BLaER1 (cell line): Measurements from ENCODE around the gene MLH3.
"Not testable (repeated sequence)": the region's sequence is repeated elsewhere in the genome, so short reads cannot be mapped to it uniquely, and the experiment has no call there.

Experiments used
- H3K27ac ChIP-seq: shearing (Covaris generic); formaldehyde crosslinking; 2 replicates; pipeline ENCODE4 v1.8.1; 2022
- H3K27me3 ChIP-seq: shearing (Covaris generic); formaldehyde crosslinking; 2 replicates; pipeline ENCODE4 v1.8.1; 2022
- H3K36me3 ChIP-seq: shearing (Covaris generic); formaldehyde crosslinking; 2 replicates; pipeline ENCODE4 v1.8.1; 2022
- H3K4me1 ChIP-seq: shearing (Covaris generic); formaldehyde crosslinking; 2 replicates; pipeline ENCODE4 v1.8.1; 2022
- H3K4me2 ChIP-seq: shearing (Covaris generic); formaldehyde crosslinking; 2 replicates; pipeline ENCODE4 v1.8.1; 2022
- H3K4me3 ChIP-seq: shearing (Covaris generic); formaldehyde crosslinking; 2 replicates; pipeline ENCODE4 v1.8.1; 2022
- H3K9ac ChIP-seq: shearing (Covaris generic); formaldehyde crosslinking; 2 replicates; pipeline ENCODE4 v1.8.1; 2022
- H3K9me3 ChIP-seq: shearing (Covaris generic); formaldehyde crosslinking; 2 replicates; pipeline ENCODE4 v1.8.1; 2022
- H4K20me1 ChIP-seq: shearing (Covaris generic); formaldehyde crosslinking; 2 replicates; pipeline ENCODE4 v1.8.1; 2022
- Cebpa-rat ChIP-seq: shearing (Covaris generic); IDR thresholded peaks from 2 replicates; pipeline ENCODE4 v1.8.1; 2022

MLH3 gene

DNA sequence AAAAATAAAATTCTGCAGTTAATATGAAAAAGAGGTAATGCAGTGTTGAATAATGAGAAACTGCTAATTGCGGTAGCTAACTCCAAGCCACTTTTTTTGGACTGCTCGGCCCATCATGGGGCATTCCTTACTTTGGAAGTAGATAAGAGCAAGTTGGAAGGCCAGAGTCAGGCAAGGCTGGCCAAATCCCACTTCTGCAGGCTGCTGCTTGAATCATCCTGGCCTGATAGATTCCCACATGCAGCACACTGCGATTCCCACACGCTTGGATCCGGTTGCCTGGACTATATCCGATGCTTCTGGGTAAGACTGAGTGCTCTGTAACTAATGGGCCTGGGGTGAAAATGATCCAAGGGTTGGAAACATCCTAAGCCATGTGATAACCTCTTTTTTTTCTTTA, 38.0 kb downstream of the MLH3 start:
- Histone ChIP-seq H3K36me3 (peaks cover 93% of the 10 kb centered on the region), H3K4me3 (no peak overlapping the region), H3K9me3 (no peaks in the 10 kb centered on the region), H3K9ac (no peak overlapping the region), H4K20me1 (peaks cover 11% of the 10 kb centered on the region; the same call in 1 of the 2 replicates), H3K27me3 (no peaks in the 10 kb centered on the region), H3K4me1 (no peaks in the 10 kb centered on the region), H3K27ac (no peak overlapping the region), H3K4me2 (no peak overlapping the region)
- TF ChIP-seq Cebpa-rat, result no peak

DNA sequence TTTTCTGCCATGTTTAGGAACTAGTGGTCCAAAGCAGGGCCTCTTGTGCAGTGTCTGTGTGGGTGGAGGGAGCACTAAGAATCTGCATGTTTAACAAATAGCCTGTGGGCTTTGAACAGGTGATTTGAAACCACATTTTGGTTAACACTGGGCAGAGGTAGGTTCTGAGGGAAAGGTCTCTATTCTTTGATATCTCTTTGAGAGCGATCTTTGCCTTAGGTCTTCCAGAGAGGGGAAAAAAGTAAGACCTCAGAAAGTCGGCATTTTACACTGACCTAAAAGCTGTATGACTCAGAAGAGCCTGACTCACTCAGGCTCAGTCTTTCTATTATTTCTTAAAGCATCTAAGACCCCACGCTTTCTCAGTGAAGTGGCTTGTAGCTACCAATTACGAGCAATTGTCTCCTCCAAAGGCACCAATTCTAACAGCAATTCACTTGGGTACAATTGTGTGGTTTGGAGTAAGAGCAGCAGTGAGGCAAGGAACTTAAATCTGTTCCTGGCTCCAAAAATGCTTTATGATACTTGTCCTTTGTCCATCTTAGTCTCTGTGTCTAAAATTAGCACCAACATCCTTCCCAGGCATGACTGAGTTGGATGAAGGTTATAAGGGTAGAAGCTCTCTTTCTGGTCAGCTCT, 39.8 kb downstream of the MLH3 start:
- no peak overlapping the region for H3K4me2 ChIP-seq
- peaks cover 94% of the 10 kb centered on the region for H3K36me3 ChIP-seq
- H3K27me3 ChIP-seq, result no peaks in the 10 kb centered on the region
- H3K4me3 ChIP-seq, result no peak overlapping the region
- H3K27ac ChIP-seq, result no peak overlapping the region
- peaks cover 14% of the 10 kb centered on the region; the same call in 1 of the 2 replicates for H4K20me1 ChIP-seq
- no peaks in the 10 kb centered on the region for H3K9me3 ChIP-seq
- H3K4me1 ChIP-seq, result no peaks in the 10 kb centered on the region
- TF ChIP-seq Cebpa-rat, result no peak
- no peak overlapping the region for H3K9ac ChIP-seq

DNA sequence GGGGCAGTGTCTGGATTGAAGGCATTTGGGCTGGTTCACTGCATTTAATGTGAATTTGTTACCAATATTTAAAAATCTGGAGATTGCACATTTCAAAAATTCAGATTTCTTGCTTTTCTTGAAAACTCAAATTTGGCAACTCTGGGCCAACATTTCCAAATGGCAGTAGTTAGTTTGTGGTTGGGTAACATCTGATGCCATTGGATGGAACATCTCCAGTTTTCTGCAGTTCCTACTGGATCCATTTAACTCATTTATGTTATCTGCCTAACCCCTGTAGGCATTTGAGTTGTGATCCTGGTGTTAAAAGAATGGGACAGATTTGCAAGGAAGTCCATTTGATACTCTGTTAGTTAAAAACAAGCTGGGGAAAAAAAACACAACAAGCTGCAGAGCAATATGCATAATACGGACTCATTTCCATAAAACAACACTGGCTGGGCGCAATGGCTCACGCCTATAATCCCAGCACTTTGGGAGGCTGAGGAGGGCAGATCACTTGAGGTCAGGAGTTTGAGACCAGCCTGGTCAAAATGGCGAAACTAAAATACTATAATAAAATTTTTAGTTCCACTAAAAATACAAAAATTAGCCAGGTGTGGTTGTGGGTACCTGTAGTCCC, 40.7 kb downstream of the MLH3 start:
- H3K27ac ChIP-seq, result no peak overlapping the region
- H3K4me2 ChIP-seq, result no peak overlapping the region
- H3K27me3 ChIP-seq, result no peaks in the 10 kb centered on the region
- H3K9me3 ChIP-seq, result no peaks in the 10 kb centered on the region
- no peak overlapping the region for H3K9ac ChIP-seq
- peaks cover 17% of the 10 kb centered on the region; the same call in 1 of the 2 replicates for H4K20me1 ChIP-seq
- TF ChIP-seq Cebpa-rat, result no peak
- H3K36me3 ChIP-seq, result peaks cover 96% of the 10 kb centered on the region
- no peak overlapping the region for H3K4me3 ChIP-seq
- H3K4me1 ChIP-seq, result no peaks in the 10 kb centered on the region

DNA sequence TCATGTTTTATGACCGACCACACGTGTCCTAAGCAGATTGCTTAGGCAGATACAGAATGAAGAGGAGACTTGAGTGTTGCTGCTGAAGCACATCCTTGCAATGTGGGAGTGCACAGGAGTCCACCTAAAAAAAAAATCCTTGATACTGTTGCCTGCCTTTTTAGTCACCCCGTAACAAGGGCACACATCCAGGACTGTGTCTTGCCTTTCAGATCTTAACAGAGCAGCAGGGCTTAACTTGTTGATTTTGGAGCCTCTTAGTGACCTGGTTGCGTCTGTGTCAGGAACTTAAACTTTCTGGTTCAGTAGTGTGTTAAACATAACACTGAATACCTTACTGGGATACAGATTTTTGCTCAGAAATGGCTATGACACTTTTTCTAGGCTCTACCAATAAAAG, 42.1 kb downstream of the MLH3 start:
- Histone ChIP-seq H3K27me3 (no peaks in the 10 kb centered on the region), H3K4me3 (no peak overlapping the region), H4K20me1 (peaks cover 17% of the 10 kb centered on the region; the same call in 1 of the 2 replicates), H3K4me2 (no peak overlapping the region), H3K36me3 (peaks cover 94% of the 10 kb centered on the region), H3K9me3 (no peaks in the 10 kb centered on the region), H3K4me1 (peaks cover 10% of the 10 kb centered on the region), H3K27ac (no peak overlapping the region), H3K9ac (no peak overlapping the region)
- TF ChIP-seq Cebpa-rat, result no peak

DNA sequence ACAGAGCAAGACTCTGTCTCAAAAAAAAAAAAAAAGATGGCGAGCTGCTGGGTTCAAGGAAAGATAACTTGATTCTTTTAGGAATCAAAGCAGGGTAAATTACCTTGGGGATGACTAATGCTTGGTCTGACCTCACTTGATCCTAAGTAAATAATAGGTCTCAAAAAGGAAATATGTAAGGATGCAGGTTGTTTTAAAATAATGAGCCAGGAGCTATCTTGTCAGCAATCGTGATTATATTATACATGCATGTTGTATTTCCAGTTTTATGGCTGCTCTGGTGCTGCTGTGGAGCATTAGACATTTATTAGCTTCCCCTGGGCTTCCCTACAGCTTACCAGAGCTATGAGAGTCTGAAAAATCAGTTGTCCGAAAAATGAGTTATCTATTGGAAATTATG, 45.9 kb downstream of the MLH3 start:
- Histone ChIP-seq H3K9me3 (peaks cover 10% of the 10 kb centered on the region; the same call in 1 of the 2 replicates), H3K4me2 (no peak overlapping the region), H4K20me1 (peaks cover 11% of the 10 kb centered on the region; the same call in 1 of the 2 replicates), H3K4me1 (peaks cover 19% of the 10 kb centered on the region), H3K27ac (no peak overlapping the region), H3K27me3 (no peaks in the 10 kb centered on the region), H3K4me3 (no peak overlapping the region), H3K9ac (no peak overlapping the region), H3K36me3 (peaks cover 58% of the 10 kb centered on the region)
- no peak for TF ChIP-seq Cebpa-rat

DNA sequence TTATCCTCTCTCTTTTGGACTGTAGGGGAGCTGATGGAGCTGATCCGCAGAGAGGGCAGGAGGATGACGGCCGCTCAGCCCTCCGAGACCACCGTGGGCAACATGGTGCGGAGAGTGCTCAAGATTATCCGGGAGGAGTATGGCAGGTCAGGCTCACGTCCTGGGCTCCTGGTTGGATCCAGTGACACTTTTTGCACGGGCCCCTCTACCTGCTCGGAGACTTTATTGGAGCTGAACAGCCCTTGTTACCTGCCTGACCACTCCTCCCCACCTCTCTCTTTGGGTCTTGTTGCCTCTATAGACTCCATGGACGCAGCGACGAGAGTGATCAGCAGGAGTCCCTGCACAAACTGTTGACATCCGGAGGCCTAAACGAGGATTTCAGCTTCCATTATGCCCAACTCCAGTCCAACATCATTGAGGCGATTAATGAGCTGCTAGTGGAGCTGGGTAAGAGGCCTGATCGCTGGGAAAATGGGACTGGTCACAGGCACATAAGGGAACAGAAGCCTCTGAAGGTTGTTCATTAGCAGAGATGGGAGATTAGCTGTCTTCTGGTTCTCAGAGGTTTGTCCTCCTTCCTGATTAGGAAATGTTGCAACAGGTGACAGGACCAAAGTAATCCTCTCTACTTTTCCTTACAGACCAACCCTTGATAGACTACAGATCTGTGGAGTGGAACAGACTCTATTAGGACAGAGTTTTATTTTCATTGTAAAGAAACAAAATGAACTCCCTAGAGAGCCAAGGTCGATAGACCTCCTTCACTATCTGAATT, 47.8 kb downstream of the MLH3 start:
- Histone ChIP-seq H3K9ac (peak overlapping the region; percentile 83), H4K20me1 (peaks cover 7% of the 10 kb centered on the region; the same call in 1 of the 2 replicates), H3K4me3 (peak overlapping the region; percentile 82), H3K9me3 (peaks cover 10% of the 10 kb centered on the region; the same call in 1 of the 2 replicates), H3K4me2 (peak overlapping the region; percentile 96), H3K27me3 (no peaks in the 10 kb centered on the region), H3K36me3 (peaks cover 39% of the 10 kb centered on the region), H3K4me1 (peaks cover 19% of the 10 kb centered on the region), H3K27ac (peak overlapping the region; percentile 83)
- no peak for TF ChIP-seq Cebpa-rat

DNA sequence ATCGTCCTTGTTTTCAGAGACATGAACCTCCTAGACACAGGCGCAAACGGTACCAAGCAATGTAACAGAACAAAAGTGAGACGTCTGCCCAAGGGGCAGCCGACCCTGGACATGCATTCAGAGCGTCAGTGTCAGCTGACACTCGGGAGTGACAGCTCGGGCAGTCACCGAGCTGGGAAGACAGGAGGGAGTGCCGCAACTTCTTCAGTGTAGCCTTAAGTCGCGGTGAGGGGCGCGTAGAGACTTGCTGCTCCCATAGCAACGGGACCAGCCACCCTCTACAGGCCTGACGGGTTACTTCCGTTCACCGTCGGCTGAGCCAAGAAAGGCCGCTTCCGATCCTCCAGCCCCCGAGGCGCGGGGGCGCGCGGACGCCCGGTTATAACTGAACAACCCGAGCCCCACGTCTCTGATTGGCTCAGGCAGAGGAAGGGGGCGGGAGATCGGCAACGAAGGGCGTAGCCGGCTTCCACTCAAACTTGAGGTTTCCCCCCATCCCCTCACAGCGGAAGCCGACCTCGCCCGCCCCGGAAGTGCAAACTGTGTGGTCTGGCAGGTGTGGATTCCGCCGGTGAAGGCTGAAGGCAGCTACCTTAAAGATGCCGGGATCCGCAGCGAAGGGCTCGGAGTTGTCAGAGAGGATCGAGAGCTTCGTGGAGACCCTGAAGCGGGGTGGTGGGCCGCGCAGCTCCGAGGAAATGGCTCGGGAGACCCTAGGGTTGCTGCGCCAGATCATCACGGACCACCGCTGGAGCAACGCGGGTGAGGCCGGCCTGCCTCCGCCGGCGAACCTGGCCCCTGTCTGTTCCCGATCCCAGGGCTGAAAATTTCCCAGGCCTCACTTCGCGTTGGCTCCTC, 48.6 kb downstream of the MLH3 start, which contains the start of gene EIF2B2:
Gene EIF2B2, plus strand, starts transcription at position 530 of the 858 bp plus-strand sequence. Its CDS starts 70 bp downstream, at position 600.
- Histone ChIP-seq H3K27ac (peak within 1 kb of the TSS; percentile 83), H3K9ac (peak within 1 kb of the TSS; percentile 83), H3K4me1 (peaks cover 19% of the 10 kb centered on the region)

DNA sequence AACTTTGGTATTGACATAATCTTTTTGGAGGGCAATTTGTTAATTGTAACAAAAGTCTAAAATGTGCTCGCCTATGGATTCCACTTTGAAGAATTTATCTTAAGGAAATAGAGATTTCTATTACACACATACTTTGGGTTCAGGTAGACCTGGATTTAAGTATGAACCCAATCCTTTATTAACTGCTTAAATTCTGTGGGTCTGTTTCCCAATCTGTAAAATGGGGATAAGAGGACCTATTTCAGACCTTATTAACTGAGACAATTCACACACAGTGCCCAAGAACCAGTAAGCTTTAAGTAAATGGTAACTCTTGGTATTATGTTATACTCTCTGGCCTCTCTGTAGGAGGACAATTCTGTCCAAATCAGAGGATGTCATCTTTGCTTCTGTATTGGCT, 49.4 kb downstream of the MLH3 start:
- peak overlapping the region; percentile 83 for H3K27ac ChIP-seq
- peaks cover 10% of the 10 kb centered on the region; the same call in 1 of the 2 replicates for H3K9me3 ChIP-seq
- peaks cover 19% of the 10 kb centered on the region for H3K4me1 ChIP-seq
- H3K9ac ChIP-seq, result peak overlapping the region; percentile 68
- H4K20me1 ChIP-seq, result peaks cover 5% of the 10 kb centered on the region; the same call in 1 of the 2 replicates
- H3K36me3 ChIP-seq, result peaks cover 24% of the 10 kb centered on the region
- peak overlapping the region; percentile 96 for H3K4me2 ChIP-seq
- H3K27me3 ChIP-seq, result no peaks in the 10 kb centered on the region
- no peak for TF ChIP-seq Cebpa-rat
- H3K4me3 ChIP-seq, result peak overlapping the region; percentile 82

More for the DNA sequence above, 48.6 kb downstream of the MLH3 start, which contains the start of gene EIF2B2:
- Histone ChIP-seq H3K9me3 (peaks cover 10% of the 10 kb centered on the region; the same call in 1 of the 2 replicates), H3K4me3 (peak within 1 kb of the TSS; percentile 82), H3K4me2 (peak within 1 kb of the TSS; percentile 96), H3K27me3 (no peaks in the 10 kb centered on the region), H3K36me3 (peaks cover 31% of the 10 kb centered on the region), H4K20me1 (peaks cover 5% of the 10 kb centered on the region; the same call in 1 of the 2 replicates)
- no peak for TF ChIP-seq Cebpa-rat

DNA sequence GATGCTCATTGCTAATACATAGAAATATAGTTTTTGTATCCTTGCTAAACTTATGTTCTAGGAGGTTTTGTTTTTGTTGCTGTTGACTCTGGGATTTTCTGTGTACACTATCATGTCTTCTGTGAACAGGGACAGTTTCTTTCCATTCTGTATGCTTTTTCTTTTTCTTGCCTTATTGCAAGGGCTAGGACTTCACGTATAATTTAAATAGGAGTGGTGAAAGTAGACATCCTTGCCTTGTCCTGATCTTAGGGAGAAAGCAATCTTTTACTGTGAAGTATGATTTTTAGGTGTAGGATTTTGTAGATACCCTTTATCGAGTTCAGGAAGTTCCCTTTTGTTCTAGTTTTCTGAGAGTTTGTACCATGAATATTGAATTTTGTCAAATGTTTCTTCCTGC, 50.0 kb downstream of the MLH3 start:
- Histone ChIP-seq H3K27ac (no peak overlapping the region), H3K4me1 (peaks cover 19% of the 10 kb centered on the region), H3K9ac (no peak overlapping the region), H3K4me2 (no peak overlapping the region), H3K27me3 (no peaks in the 10 kb centered on the region), H3K9me3 (peaks cover 16% of the 10 kb centered on the region), H3K36me3 (peaks cover 17% of the 10 kb centered on the region), H4K20me1 (peaks cover under 1% of the 10 kb centered on the region; the same call in 1 of the 2 replicates), H3K4me3 (no peak overlapping the region)
- no peak for TF ChIP-seq Cebpa-rat

DNA sequence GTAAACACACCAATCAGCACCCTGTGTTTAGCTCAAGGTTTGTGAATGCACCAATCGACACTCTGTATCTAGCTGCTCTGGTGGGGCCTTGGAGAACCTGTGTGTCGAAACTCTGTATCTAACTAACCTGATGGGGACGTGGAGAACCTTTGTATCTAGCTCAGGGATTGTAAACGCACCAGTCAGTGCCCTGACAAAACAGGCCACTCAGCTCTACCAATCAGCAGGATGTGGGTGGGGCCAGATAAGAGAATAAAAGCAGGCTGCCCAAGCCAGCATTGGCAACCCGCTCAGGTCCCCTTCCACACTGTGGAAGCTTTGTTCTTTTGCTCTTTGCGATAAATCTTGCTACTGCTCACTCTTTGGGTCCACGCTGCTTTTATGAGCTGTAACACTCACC, 55.5 kb downstream of the MLH3 start:
- not testable (repeated sequence) for H3K4me1 ChIP-seq, H3K9ac ChIP-seq, H4K20me1 ChIP-seq, H3K27ac ChIP-seq, H3K36me3 ChIP-seq, H3K4me2 ChIP-seq, H3K4me3 ChIP-seq, H3K27me3 ChIP-seq
- H3K9me3 ChIP-seq, result peaks cover 11% of the 10 kb centered on the region

DNA sequence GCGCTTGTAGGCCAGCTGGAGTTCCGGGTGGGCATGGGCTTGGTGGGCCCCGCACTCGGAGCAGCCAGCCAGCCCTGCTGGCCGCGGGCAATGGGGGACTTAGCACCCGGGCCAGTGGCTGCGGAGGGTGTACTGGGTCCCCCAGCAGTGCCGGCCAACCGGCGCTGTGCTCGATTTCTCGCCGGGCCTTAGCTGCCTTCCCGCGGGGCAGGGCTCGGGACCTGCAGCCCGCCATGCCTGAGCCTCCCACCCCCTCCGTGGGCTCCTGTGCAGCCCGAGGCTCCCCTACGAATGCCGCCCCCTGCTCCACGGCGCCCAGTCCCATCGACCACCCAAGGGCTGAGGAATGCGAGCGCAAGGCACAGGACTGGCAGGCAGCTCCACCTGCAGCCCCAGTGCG, 57.1 kb downstream of the MLH3 start:
- H3K9ac ChIP-seq, H4K20me1 ChIP-seq, H3K36me3 ChIP-seq, H3K4me2 ChIP-seq, H3K27ac ChIP-seq, H3K9me3 ChIP-seq, H3K4me3 ChIP-seq, H3K4me1 ChIP-seq, H3K27me3 ChIP-seq: not testable (repeated sequence)
